NK-92 treated with Interleukin-12 subunit alpha and Interleukin-12 subunit beta, amount 100 ng/mL, for 24 hours (cell line): ENCODE measurements around the gene SIRT2.
"Not testable (repeated sequence)": the region's sequence is repeated elsewhere in the genome, so short reads cannot be mapped to it uniquely, and the experiment has no call there.

Source experiments
- DNase-seq: peaks from one replicate; lab custom pipeline; 2025; lab: John Stamatoyannopoulos, UW

SIRT2 gene

DNA sequence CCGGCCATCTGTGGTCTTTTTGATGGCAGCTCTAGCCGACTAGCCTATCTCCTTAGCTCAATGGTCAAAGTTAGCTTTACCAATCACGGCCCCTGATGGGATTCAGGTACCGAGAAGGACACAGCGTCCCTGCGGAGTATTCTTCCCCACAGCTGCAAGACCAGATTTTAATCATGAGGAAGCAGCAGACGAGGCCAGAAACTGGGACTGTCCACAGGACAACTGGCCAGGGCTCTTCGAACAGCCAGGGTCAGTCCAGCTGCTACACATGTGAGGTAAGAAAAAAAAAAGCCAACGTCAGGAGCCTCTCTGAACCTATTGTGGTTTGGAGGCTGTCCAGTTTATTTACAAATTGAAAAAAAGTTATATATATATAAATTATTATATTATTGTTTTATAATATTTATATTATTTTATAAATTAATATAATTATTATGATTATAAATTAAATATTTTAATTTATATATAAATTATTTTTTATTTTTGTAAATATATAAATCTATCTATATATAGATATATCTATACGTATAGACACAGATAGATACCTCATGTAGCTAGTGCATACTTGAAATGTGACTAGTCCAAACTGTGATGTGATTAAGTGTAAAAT lies 32.1 kb downstream of the SIRT2 start:
- DNase-seq = no peak

DNA sequence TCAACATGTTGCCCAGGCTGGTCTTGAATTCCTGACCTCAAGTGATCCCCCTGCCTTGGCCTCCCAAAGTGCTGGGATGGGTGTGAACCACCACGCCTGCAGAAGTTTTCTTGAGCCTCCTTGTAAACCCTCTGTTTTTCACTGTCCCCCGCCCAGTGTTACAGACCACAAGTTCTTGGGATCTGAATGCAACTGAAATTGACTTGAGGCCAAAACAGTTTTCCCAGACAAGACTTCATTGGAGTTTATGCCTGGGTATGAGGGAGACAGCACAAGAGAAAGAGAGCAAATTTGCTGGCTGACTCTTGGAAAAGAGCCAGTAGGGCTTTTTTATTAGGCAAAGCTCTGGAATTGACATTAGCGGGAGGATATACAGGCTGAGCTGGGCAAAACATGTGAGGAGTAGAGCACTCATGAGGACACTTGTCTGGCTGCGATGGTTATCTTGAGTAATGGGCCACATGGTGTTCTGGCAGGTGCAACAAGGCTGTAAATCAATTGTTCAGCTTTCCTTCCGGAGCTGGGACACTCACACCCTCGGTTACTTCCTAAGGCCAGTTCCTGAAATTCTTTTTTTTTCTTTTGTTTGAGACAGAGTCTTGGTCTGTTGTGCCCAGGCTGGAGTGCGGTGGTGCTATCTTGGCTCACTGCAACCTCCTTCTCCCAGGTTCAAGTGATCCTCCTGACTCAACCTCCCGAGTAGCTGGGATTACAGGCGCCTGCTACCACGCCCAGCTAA lies 36.9 kb downstream of the SIRT2 start:
- DNase-seq = no peak

DNA sequence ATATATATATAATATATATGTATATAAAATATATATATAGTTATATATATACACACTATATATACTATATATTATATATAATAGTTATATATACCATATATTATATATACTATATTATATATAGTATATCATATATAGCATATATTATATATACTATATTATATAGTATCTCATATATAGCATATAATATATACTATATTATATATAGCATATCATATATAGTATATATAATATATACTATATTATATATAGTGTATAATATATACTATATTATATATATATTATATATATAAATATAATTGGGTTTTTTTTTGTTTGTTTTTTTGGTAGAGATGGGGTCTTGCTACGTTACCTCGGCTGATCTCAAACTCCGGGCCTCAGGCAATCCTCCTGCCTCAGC lies 38.0 kb downstream of the SIRT2 start:
- DNase-seq = no peak

- DNase-seq = not testable (repeated sequence)
Measured at GRCh38 chr19:38859631-38860204, 39.7 kb downstream of the SIRT2 start.

DNA sequence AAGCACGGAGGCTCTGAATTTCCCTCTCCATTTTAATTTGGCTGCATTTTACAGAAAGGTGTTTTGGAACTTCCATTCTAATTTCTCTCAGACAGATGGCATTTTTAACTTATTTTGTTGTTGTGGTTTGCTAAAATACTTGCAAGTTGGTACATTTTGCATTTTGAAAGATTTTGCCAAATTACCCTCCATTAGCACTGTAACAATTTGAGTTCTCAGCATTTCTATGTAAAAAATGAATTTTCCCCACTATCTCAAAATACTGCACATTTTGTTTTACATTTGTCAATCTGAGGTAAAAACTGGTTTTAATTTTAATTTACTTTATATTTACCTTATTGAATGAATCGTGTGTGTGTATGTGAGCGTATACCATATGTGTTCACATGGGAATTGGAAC lies 42.6 kb downstream of the SIRT2 start:
- no peak for DNase-seq

DNA sequence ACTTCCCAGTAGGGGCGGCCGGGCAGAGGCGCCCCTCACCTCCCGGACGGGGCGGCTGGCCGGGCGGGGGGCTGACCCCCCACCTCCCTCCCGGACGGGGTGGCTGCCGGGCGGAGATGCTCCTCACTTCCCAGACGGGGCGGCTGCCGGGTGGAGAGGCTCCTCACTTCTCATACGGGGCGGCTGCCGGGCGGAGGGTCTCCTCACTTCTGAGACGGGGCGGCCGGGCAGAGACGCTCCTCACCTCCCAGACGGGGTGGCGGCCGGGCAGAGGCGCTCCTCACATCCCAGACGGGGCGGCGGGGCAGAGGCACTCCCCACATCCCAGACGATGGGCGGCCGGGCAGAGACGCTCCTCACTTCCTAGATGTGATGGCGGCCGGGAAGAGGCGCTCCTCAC lies 43.7 kb downstream of the SIRT2 start:
- not testable (repeated sequence) for DNase-seq

DNA sequence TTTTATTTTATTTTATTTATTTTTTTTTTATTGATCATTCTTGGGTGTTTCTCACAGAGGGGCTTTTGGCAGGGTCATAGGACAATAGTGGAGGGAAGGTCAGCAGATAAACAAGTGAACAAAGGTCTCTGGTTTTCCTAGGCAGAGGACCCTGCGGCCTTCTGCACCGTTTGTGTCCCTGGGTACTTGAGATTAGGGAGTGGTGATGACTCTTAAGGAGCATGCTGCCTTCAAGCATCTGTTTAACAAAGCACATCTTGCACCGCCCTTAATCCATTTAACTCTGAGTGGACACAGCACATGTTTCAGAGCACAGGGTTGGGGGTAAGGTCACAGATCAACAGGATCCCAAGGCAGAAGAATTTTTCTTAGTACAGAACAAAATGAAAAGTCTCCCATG lies 44.5 kb downstream of the SIRT2 start:
- DNase-seq = not testable (repeated sequence)

DNA sequence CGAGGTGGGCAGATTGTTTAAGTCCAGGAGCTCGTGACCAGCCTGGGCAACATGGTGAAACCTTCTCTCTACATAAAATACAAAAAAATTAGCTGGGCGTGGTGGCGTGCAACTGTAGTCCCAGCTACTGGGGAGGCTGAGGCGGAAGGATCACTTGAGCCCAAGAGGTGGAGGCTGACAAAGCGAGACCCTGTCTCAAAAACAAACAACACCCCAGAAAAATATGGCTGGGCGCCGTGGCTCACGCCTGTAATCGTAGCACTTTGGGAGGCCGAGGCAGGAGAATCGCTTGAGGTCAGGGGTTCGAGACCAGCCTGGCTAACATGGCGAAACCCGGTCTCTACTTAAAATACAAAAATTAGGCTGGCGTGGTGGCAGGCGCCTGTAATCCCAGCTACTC lies 46.2 kb downstream of the SIRT2 start:
- DNase-seq = no peak

GRCh38 chr19:38852231-38853044 lies 47.0 kb downstream of the SIRT2 start:
- peak; percentile 73 for DNase-seq

DNA sequence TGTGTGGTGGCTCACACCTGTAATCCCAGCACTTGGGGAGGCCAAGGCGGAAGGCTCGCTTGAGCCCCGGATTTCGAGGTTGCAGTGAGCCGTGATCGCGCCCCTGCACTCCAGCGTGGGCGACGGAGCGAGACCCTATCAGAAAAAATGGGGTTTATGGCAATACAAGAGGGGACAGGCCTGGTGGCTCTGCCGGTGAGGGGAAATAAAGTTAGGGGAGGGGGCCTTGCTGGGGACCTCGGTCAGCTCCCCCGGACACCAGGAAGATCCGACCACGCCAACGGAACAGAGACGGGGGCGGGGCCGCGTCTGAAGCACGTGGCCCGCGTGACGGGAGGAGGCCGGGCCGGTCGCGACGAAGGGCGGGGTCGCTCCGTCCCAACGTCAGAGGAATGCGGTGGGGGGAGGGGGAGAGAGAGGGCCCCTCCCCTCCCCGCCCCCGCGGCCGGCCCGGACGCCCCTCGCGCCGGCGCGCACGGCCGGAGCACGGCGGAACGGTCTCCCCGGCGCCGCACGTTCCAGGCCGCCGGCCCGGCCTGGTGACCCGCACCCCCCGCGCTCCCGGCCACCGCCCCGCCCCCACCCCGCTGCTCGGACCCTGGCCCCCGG lies 47.7 kb downstream of the SIRT2 start:
- peak; percentile 93 for DNase-seq

- DNase-seq = peak; percentile 57
Measured at GRCh38 chr19:38850976-38851621, 48.3 kb downstream of the SIRT2 start.

- no peak for DNase-seq
Measured at GRCh38 chr19:38850436-38850975, 48.9 kb downstream of the SIRT2 start.

- DNase-seq = peak; percentile 100
Measured at GRCh38 chr19:38849860-38850435, 49.5 kb downstream of the SIRT2 start, which contains the start of gene HNRNPL. HNRNPL (minus strand) TSS chr19:38849986; CDS start chr19:38849966, 20 bp downstream.

DNA sequence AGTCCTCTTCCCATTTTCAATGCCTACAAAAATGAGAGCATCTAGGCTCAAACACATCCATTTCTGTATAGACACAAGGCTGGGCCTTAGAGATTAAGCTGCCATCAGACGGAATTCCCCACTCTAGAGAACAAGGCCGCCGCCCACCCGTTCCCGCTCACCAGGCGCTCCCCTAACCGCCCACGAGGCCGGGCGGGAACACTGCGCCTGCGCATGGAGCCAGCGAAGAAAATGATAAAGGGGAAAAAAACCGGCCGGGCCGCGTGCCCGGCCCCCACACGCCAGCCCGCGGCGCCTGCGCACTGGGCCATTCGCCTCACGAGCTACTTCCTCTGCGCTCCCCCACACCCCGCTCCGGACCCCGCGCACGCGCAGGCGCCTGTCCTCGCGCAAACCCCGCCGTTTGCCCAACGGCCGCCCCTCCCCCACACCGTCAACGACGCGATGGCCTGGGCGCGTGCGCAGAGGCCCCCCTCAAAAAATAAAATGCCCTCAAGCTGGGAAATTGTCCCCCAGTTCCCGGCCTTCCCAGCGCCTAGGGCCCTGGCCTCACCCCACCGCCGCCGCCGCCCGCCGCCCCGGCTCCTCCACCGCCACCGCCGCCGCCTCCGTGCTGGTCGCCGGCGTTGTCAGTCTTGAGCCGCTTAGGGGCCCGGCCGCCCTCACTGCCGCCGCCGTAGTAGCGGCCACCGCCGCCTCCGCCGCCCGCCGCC lies 50.1 kb downstream of the SIRT2 start:
- DNase-seq = peak; percentile 99

GRCh38 chr19:38848299-38849146 lies 50.9 kb downstream of the SIRT2 start:
- DNase-seq = no peak

DNA sequence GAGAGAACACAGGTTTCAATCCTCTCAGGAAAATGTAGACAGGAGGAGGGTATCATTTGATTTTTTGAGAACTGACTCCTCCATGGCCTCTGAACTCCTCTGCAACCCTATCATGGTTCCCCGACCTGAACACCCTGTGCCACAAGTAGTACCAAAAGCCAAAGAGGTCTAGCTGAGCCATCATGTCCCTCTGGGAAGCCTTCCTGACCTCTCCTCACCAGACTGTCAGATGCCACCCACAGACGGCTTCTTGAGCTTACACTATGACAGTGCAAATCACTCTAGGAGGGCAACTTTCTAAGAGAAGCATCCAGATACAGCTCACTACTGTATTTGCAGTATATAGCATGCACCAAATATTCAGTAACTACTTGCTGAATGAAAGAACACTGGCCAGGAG lies 53.3 kb downstream of the SIRT2 start:
- no peak for DNase-seq

GRCh38 chr19:38845374-38846024 lies 53.9 kb downstream of the SIRT2 start:
- no peak for DNase-seq

- no peak for DNase-seq
Measured at GRCh38 chr19:38844093-38844686, 55.2 kb downstream of the SIRT2 start.
